ENCODE measurements around the gene TAGLN3.

TAGLN3 gene

DNA sequence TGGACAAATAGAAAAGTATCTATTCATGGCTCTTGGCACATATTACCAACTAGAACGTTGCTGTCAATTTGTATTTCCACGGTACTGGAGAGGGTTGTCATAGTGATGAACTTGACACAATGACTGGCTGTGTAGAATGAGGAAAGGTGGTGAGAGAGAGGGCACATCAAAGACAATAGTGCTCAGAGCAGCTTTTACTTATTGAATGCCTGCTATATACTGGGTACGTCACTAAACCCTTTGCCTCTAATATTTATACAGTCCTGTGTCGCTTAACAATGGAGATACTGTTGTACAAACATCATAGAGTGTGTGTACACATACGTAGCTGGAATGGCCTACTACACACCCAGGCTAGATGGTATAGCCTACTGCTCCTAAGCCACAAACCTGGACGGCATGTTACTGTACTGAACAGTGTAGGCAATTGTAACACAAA lies 44.1 kb downstream of the TAGLN3 start:
- H3K9me3 ChIP-seq (ENCODE audit: control insufficient read depth, low read length) = no peaks in the 10 kb centered on the region
- H3K27ac ChIP-seq (ENCODE audit: insufficient read depth, low read length, poor library complexity, severe bottlenecking) = no peak overlapping the region
- DNase-seq = no peak
- H3K27me3 ChIP-seq (replicated peaks; ENCODE audit: control insufficient read depth, insufficient read depth, low read length, poor library complexity, severe bottlenecking) = no peaks in the 10 kb centered on the region
- H3K4me3 ChIP-seq (ENCODE audit: insufficient read depth, low read depth, low read length, poor library complexity, severe bottlenecking) = no peak overlapping the region
- H3K36me3 ChIP-seq (ENCODE audit: control insufficient read depth, insufficient read depth, low read length) = no peaks in the 10 kb centered on the region
- no peaks in the 10 kb centered on the region for H3K4me1 ChIP-seq (ENCODE audit: control insufficient read depth, insufficient read depth, low read length, poor library complexity, severe bottlenecking)

DNA sequence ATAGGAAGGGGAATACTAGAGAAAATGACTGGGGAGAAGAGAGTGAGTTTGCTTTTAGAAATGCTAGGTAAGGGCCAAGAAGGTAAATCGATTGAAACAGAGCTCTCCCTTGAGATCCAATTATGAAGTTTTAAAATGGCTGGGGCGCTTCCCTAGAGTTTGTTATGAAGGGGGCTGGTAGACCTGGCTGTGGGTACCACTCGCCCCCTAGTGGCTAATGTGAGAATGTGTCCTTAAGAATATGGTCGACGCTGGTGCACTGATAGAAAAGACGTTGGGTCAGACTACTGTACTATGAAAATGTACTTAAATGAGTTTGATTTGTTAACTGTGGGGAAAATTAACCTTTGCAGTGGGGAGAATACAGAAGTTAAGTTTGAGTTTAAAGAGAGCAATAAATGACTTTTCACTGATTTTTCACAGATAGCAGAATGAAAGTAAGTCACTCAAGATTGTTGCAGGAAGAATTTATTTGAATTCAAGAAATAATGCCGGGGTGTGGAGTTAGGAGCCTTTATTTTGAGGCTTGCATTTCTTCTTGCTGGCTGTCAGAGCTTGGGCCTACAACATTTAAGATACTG lies 45.0 kb downstream of the TAGLN3 start:
- Histone ChIP-seq H3K36me3 (ENCODE audit: control insufficient read depth, insufficient read depth, low read length) (no peaks in the 10 kb centered on the region), H3K4me3 (ENCODE audit: insufficient read depth, low read depth, low read length, poor library complexity, severe bottlenecking) (no peak overlapping the region)

DNA sequence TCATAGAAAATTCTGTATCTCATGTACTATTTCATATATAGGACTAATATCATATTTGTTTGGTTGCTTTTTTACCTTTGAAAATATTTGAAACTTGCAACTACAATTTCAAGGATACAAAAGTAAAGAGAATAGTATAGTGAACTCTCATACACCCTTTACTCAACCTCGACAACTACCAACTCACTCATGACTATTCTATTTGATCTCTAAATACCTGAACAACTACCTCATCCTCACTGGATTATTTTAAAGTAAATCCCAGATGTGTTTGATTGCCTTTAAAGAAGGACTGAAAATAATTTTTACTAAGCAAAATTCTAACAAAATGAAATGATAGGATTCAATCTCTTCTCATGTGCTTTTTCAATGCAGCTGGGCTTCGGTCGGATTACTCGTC lies 47.9 kb downstream of the TAGLN3 start:
- H3K4me1 ChIP-seq (ENCODE audit: control insufficient read depth, insufficient read depth, low read length, poor library complexity, severe bottlenecking) = no peaks in the 10 kb centered on the region
- no peaks in the 10 kb centered on the region for H3K9me3 ChIP-seq (ENCODE audit: control insufficient read depth, low read length)
- H3K27ac ChIP-seq (ENCODE audit: insufficient read depth, low read length, poor library complexity, severe bottlenecking) = no peak overlapping the region
- no peaks in the 10 kb centered on the region for H3K36me3 ChIP-seq (ENCODE audit: control insufficient read depth, insufficient read depth, low read length)
- no peaks in the 10 kb centered on the region for H3K27me3 ChIP-seq (replicated peaks; ENCODE audit: control insufficient read depth, insufficient read depth, low read length, poor library complexity, severe bottlenecking)
- no peak for DNase-seq
- no peak overlapping the region for H3K4me3 ChIP-seq (ENCODE audit: insufficient read depth, low read depth, low read length, poor library complexity, severe bottlenecking)

More for the DNA sequence above, 45.0 kb downstream of the TAGLN3 start:
- peak in 1 of 3 donors; percentile 26 for DNase-seq
- Histone ChIP-seq H3K9me3 (ENCODE audit: control insufficient read depth, low read length) (no peaks in the 10 kb centered on the region), H3K27me3 (replicated peaks; ENCODE audit: control insufficient read depth, insufficient read depth, low read length, poor library complexity, severe bottlenecking) (no peaks in the 10 kb centered on the region), H3K27ac (ENCODE audit: insufficient read depth, low read length, poor library complexity, severe bottlenecking) (no peak overlapping the region), H3K4me1 (ENCODE audit: control insufficient read depth, insufficient read depth, low read length, poor library complexity, severe bottlenecking) (no peaks in the 10 kb centered on the region)

DNA sequence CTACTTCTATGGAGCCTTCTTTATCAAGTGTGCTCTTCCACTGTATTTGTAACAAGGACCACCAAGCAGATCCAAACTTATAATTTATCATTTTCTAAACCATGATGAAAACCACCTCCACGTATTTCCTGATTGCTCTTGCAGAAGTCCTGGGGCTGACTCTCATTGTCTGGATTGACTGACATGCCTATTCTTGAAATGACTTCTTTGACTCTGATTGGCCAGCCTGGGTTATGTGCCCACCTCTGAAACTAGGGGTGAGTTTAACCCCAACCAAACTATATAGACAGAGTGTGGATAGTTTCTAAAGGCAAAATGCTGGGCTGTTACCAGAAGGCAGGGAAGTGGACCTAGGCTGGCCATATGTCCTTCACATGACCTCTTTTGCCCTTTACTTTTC lies 48.5 kb downstream of the TAGLN3 start:
- Histone ChIP-seq H3K27me3 (replicated peaks; ENCODE audit: control insufficient read depth, insufficient read depth, low read length, poor library complexity, severe bottlenecking) (no peaks in the 10 kb centered on the region), H3K9me3 (ENCODE audit: control insufficient read depth, low read length) (no peaks in the 10 kb centered on the region), H3K27ac (ENCODE audit: insufficient read depth, low read length, poor library complexity, severe bottlenecking) (no peak overlapping the region), H3K4me3 (ENCODE audit: insufficient read depth, low read depth, low read length, poor library complexity, severe bottlenecking) (no peak overlapping the region), H3K36me3 (ENCODE audit: control insufficient read depth, insufficient read depth, low read length) (no peaks in the 10 kb centered on the region), H3K4me1 (ENCODE audit: control insufficient read depth, insufficient read depth, low read length, poor library complexity, severe bottlenecking) (no peaks in the 10 kb centered on the region)
- DNase-seq = no peak

DNA sequence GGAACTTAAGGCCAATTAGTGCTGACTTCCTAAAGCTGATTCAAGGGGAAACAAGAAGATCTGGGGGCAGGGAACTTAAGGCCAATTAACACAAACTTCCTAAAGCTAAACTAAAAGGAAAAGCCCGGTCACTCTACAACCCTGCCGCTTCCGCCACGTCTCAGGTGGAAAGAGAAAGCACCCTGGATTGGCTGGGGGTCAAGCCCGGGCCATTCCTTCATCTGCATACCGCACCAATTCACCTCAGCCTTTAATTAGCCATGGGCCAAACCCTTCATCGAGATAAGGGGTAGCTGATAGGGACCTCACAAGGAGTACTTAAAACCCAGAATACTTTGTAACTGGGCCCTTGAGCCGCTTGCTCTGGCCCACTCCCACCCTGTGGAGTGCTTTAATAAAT lies 50.2 kb downstream of the TAGLN3 start:
- no peak overlapping the region for H3K4me3 ChIP-seq (ENCODE audit: insufficient read depth, low read depth, low read length, poor library complexity, severe bottlenecking)
- DNase-seq = no peak
- no peaks in the 10 kb centered on the region for H3K36me3 ChIP-seq (ENCODE audit: control insufficient read depth, insufficient read depth, low read length)
- no peak overlapping the region for H3K27ac ChIP-seq (ENCODE audit: insufficient read depth, low read length, poor library complexity, severe bottlenecking)
- no peaks in the 10 kb centered on the region for H3K27me3 ChIP-seq (replicated peaks; ENCODE audit: control insufficient read depth, insufficient read depth, low read length, poor library complexity, severe bottlenecking)
- H3K9me3 ChIP-seq (ENCODE audit: control insufficient read depth, low read length) = no peaks in the 10 kb centered on the region
- no peaks in the 10 kb centered on the region for H3K4me1 ChIP-seq (ENCODE audit: control insufficient read depth, insufficient read depth, low read length, poor library complexity, severe bottlenecking)

DNA sequence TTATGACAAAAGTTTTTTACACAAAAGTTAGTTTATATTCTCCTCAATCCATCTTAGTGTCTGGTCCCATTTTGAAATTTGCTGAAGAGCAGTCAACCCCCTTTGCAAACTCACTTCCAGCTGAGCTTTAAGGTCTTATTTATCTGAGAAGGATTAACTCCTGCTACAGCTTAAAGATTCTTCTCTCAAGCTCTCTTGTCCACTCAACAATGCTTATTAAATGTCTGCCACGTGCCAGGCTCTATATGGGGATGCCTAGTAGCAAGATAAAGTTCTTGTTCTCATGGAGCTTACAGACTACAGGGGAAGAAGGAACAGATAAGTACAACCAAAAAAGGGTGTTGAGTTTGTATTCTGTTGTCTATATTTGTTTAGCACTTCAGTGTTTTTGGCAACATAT lies 54.5 kb downstream of the TAGLN3 start:
- no peak for DNase-seq
- Histone ChIP-seq H3K9me3 (ENCODE audit: control insufficient read depth, low read length) (no peaks in the 10 kb centered on the region), H3K27ac (ENCODE audit: insufficient read depth, low read length, poor library complexity, severe bottlenecking) (no peak overlapping the region), H3K27me3 (replicated peaks; ENCODE audit: control insufficient read depth, insufficient read depth, low read length, poor library complexity, severe bottlenecking) (no peaks in the 10 kb centered on the region), H3K4me1 (ENCODE audit: control insufficient read depth, insufficient read depth, low read length, poor library complexity, severe bottlenecking) (no peaks in the 10 kb centered on the region), H3K4me3 (ENCODE audit: insufficient read depth, low read depth, low read length, poor library complexity, severe bottlenecking) (no peak overlapping the region), H3K36me3 (ENCODE audit: control insufficient read depth, insufficient read depth, low read length) (no peaks in the 10 kb centered on the region)

DNA sequence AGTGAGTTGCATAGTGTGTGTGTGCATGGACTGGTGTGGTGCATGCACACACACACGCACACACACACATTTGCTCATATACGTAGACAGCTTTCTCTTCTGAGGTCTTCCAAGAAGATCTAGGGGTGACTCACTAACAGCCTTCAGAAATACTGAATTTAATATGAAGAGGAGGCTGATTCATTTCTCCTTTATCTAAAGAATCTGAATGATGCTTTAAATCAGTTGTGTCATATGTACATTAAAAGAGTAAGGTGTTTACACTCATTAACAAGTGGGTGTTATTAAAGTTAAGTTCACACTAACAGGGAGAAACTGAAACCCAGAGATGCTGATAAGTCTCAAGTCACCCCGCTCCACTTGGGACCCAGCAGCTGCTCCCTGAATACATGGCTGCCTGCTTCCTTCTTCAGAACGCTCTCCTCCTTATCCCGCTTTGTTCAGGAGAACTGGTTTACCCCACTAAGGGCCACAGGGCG lies 57.8 kb downstream of the TAGLN3 start:
- DNase-seq = no peak
- Histone ChIP-seq H3K27ac (ENCODE audit: insufficient read depth, low read length, poor library complexity, severe bottlenecking) (no peak overlapping the region), H3K4me3 (ENCODE audit: insufficient read depth, low read depth, low read length, poor library complexity, severe bottlenecking) (no peak overlapping the region), H3K4me1 (ENCODE audit: control insufficient read depth, insufficient read depth, low read length, poor library complexity, severe bottlenecking) (no peaks in the 10 kb centered on the region), H3K27me3 (replicated peaks; ENCODE audit: control insufficient read depth, insufficient read depth, low read length, poor library complexity, severe bottlenecking) (no peaks in the 10 kb centered on the region), H3K9me3 (ENCODE audit: control insufficient read depth, low read length) (no peaks in the 10 kb centered on the region), H3K36me3 (ENCODE audit: control insufficient read depth, insufficient read depth, low read length) (no peaks in the 10 kb centered on the region)

DNA sequence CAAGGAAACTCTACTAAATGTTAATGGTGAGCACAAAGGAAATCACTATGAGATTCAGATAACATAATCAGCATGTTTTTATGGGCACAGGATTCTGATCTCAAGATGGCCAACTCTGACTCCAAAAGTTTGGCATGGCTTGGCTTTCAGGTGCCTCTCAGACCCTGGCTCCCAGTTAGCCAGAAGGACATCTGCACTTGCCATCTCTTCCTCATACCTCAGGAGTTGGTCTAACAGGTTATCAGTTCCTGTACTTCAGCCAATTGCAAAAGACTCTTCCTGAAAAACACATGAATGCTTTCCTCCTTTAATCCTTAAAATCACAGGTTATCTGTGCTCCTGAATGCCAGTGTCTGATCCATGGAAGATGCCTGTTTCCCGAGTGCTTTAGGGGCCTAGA lies 60.8 kb downstream of the TAGLN3 start:
- no peaks in the 10 kb centered on the region for H3K27me3 ChIP-seq (replicated peaks; ENCODE audit: control insufficient read depth, insufficient read depth, low read length, poor library complexity, severe bottlenecking)
- no peaks in the 10 kb centered on the region for H3K9me3 ChIP-seq (ENCODE audit: control insufficient read depth, low read length)
- no peak overlapping the region for H3K27ac ChIP-seq (ENCODE audit: insufficient read depth, low read length, poor library complexity, severe bottlenecking)
- no peaks in the 10 kb centered on the region for H3K36me3 ChIP-seq (ENCODE audit: control insufficient read depth, insufficient read depth, low read length)
- DNase-seq = no peak
- H3K4me3 ChIP-seq (ENCODE audit: insufficient read depth, low read depth, low read length, poor library complexity, severe bottlenecking) = no peak overlapping the region
- H3K4me1 ChIP-seq (ENCODE audit: control insufficient read depth, insufficient read depth, low read length, poor library complexity, severe bottlenecking) = no peaks in the 10 kb centered on the region

DNA sequence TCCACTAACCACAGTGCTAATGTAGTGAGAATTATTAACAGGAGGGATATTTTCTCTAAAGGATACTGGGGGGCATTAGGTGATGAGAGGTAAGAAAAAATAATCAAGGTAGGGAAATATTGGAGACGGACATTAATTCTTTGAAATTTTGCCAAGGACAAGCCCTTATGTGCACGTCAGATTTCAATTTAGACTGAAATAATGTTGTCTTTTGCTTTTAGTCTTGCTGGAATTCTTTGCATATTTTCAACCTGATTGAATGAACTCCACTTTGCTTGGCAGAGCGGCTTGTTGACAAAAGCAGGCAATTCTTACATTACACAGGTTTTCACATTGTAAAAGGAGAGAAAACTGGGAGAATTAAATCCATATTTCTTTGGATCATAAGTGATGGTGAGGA lies 62.4 kb downstream of the TAGLN3 start:
- Histone ChIP-seq H3K27ac (ENCODE audit: insufficient read depth, low read length, poor library complexity, severe bottlenecking) (no peak overlapping the region), H3K4me1 (ENCODE audit: control insufficient read depth, insufficient read depth, low read length, poor library complexity, severe bottlenecking) (no peaks in the 10 kb centered on the region), H3K9me3 (ENCODE audit: control insufficient read depth, low read length) (no peaks in the 10 kb centered on the region), H3K27me3 (replicated peaks; ENCODE audit: control insufficient read depth, insufficient read depth, low read length, poor library complexity, severe bottlenecking) (no peaks in the 10 kb centered on the region), H3K36me3 (ENCODE audit: control insufficient read depth, insufficient read depth, low read length) (no peaks in the 10 kb centered on the region), H3K4me3 (ENCODE audit: insufficient read depth, low read depth, low read length, poor library complexity, severe bottlenecking) (no peak overlapping the region)
- DNase-seq = no peak

Data from effector memory CD4-positive, alpha-beta T cell (primary cell).